Spleen (tissue), 11 donors: ENCODE measurements around the gene SAMD14. TPM values are rescaled to one million over a fixed set of nuclear protein-coding genes. Genes with fewer than 3 reads are reported as not detected.
A peak's percentile ranks its signal among the peaks of the same experiment; 100 is the strongest.

Experiments used
- DNase-seq: peaks from one replicate; pipeline ENCODE4 v3.0.0-alpha.2; 2020
- H3K27ac ChIP-seq, 8 donors: fragments of 200-600 bp; sonication (generic) in 7 of 8; 1 replicate in 4 of 8; 2 replicates in 4 of 8; pipeline versions ENCODE4 v1.5.0 to v1.8.0; 2016 to 2021; ENCODE audit warnings: inconsistent platforms in 4 of 8, mild to moderate bottlenecking in 4 of 8, moderate library complexity in 1 of 8
- H3K27me3 ChIP-seq, 7 donors: fragments of 200-600 bp; sonication (generic) in 6 of 7; replicated peaks in 1 of 7; 1 replicate in 4 of 7; 2 replicates in 3 of 7; pipeline versions ENCODE4 v1.5.0 to v1.8.0; 2016 to 2021; ENCODE audit warnings: inconsistent platforms in 3 of 7, mild to moderate bottlenecking in 1 of 7
- H3K36me3 ChIP-seq, 6 donors: fragments of 200-600 bp; sonication (generic) in 5 of 6; 1 replicate in 4 of 6; 2 replicates in 2 of 6; pipeline versions ENCODE4 v1.5.0 to v1.8.0; 2016 to 2021; ENCODE audit warnings: inconsistent platforms in 2 of 6
- H3K4me1 ChIP-seq, 6 donors: fragments of 200-600 bp; sonication (generic) in 5 of 6; 1 replicate in 3 of 6; 2 replicates in 3 of 6; pipeline versions ENCODE4 v1.5.0 to v1.8.0; 2016 to 2021; ENCODE audit warnings: inconsistent platforms in 3 of 6
- H3K4me3 ChIP-seq, 8 donors: fragments of 200-600 bp; sonication (generic) in 7 of 8; 1 replicate in 4 of 8; 2 replicates in 4 of 8; pipeline versions ENCODE4 v1.5.0 to v1.8.0; 2016 to 2021; ENCODE audit warnings: inconsistent platforms in 4 of 8, mild to moderate bottlenecking in 4 of 8, moderate library complexity in 2 of 8
- H3K9me3 ChIP-seq, 8 donors: fragments of 200-600 bp; sonication (generic) in 7 of 8; 1 replicate in 4 of 8; 2 replicates in 4 of 8; pipeline versions ENCODE4 v1.5.0 to v1.8.0; 2016 to 2021; ENCODE audit warnings: inconsistent platforms in 4 of 8
- CTCF ChIP-seq, 11 experiments: fragments of 200-600 bp in 7 of 11; fragments of 450-650 bp in 4 of 11; sonication (generic) in 4 of 11; IDR thresholded peaks in 8 of 11; conservative IDR thresholded peaks in 3 of 11; 1 replicate in 7 of 11; 2 replicates in 4 of 11; pipeline versions ENCODE4 v1.4.0 to v1.8.0; 2016 to 2021; ENCODE audit warnings: antibody characterized with exemption in 11 of 11, inconsistent platforms in 4 of 11, mild to moderate bottlenecking in 1 of 11
- POLR2A ChIP-seq, 3 donors: fragments of 450-650 bp; IDR thresholded peaks; one replicate each; pipeline ENCODE4 v1.5.1; 2017; ENCODE audit warnings: antibody characterized with exemption in 3 of 3, mild to moderate bottlenecking in 1 of 3
- POLR2AphosphoS5 ChIP-seq, 3 donors: sonication (generic); formaldehyde crosslinking; IDR thresholded peaks; one replicate each; pipeline ENCODE4 v1.5.1; 2017; ENCODE audit warnings: antibody characterized with exemption in 3 of 3
- WGBS, 5 donors: extraction: QIAGEN DNeasy Blood & Tissue Kit in 3 of 5; methylation state at CpG; one replicate each; pipeline versions ENCODE4 v1.1.5 to v1.1.7; 2013 to 2018; 5-methylcytosine and 5-hydroxymethylcytosine counted together
- intact Hi-C: fragments of 100-400 bp; cut with DNase I; formaldehyde crosslinking; loops from one replicate; pipeline ENCODE4 v1.15.0; 2023; ENCODE audit warnings: low total_unique reads
- polyA plus RNA-seq, 3 donors: library from polyadenylated mRNA; stranded (reverse); fragments of 200-250 nt; gene quantifications; one replicate each; pipeline ENCODE4 v1.2.1, GENCODE V29; 2013
- total RNA-seq, 7 donors: library from RNA; depleted of rRNA in 3 of 7; stranded (reverse); fragments of >200 nt in 3 of 7; fragmentation: NEBNext Ultra II Directional in 4 of 7; extraction: Animal tissue kit (Norgen Biotek cat#: 25700) in 4 of 7; gene quantifications; one replicate each; pipeline versions ENCODE4 v1.1.0 to v1.2.1, GENCODE V29; 2016 to 2021
- donor health status: healthy with polysubstance abuse.
- donor health status: DM: no; HTN: no; CAD: no; lungs with moderate emphysema.
- donor health status: DM: no; HTN: no; CAD: no.
- donor health status: Bipolar disorder and iron deficiency.
- donor health status: healthy.
- donor health status: DM: no; HTN: no; CAD: no.
- donor health status: DM: yes; HTN: yes; CAD: no.

The SAMD14 gene
- total and polyA plus RNA-seq, 10 donors = 1.1 to 7.5 (median 2.1) TPM

- peaks cover 14 to 59% (median 33%) of the 10 kb centered on the region in 6 donors for H3K4me1 ChIP-seq
These were observed 33.9 kb downstream of the SAMD14 start for GRCh38 chr17:50096092-50096491.

GRCh38 chr17:50095626-50096037 is 34.3 kb downstream of the SAMD14 start:
- H3K9me3 ChIP-seq = no peaks in the 10 kb centered on the region
- peak overlapping the region; percentile 78 to 98 (median 89) for H3K4me3 ChIP-seq
- DNase-seq = no peak
- H3K4me1 ChIP-seq = peaks cover 14 to 54% (median 31%) of the 10 kb centered on the region in 6 donors
- WGBS, 5 donors = 1 to 2% (median 1%) methylated on average over 12 of the region's 12 CpGs
- intact Hi-C loops = no loop called here
- no peak for TF ChIP-seq POLR2A (IDR thresholded peaks at IDR 0.05)
- no peak for TF ChIP-seq POLR2AphosphoS5 (IDR thresholded peaks at IDR 0.05)
- TF ChIP-seq CTCF (IDR thresholded peaks at IDR 0.05 in 8 of 11, conservative IDR thresholded peaks at IDR 0.05 in 3 of 11) = no peak
- no peaks in the 10 kb centered on the region for H3K27me3 ChIP-seq
- H3K36me3 ChIP-seq = peaks cover 0 to 38% (median 17%) of the 10 kb centered on the region in 6 donors
- H3K27ac ChIP-seq = peak overlapping the region; percentile 71 to 90 (median 82)

More at GRCh38 chr17:50096092-50096491, 33.9 kb downstream of the SAMD14 start:
- 31 to 70% (median 44%) methylated on average over 2 to 6 of the region's 6 CpGs for WGBS, 5 donors
- Histone ChIP-seq H3K36me3 (peaks cover 0 to 43% (median 21%) of the 10 kb centered on the region in 6 donors), H3K27me3 (no peaks in the 10 kb centered on the region), H3K27ac (peak overlapping the region in 6 of 8 donors; percentile 74 to 90 (median 85)), H3K4me3 (peak overlapping the region; percentile 78 to 98 (median 89)), H3K9me3 (no peaks in the 10 kb centered on the region)
- no peak for DNase-seq
- TF ChIP-seq POLR2A (IDR thresholded peaks at IDR 0.05) = no peak
- TF ChIP-seq CTCF (IDR thresholded peaks at IDR 0.05 in 8 of 11, conservative IDR thresholded peaks at IDR 0.05 in 3 of 11) = no peak
- no peak for TF ChIP-seq POLR2AphosphoS5 (IDR thresholded peaks at IDR 0.05)
- intact Hi-C loops = no loop called here

- Histone ChIP-seq H3K27me3 (no peaks in the 10 kb centered on the region), H3K27ac (peak within 1 kb of the TSS; percentile 73 to 90 (median 82)), H3K36me3 (peaks cover 0 to 36% (median 14%) of the 10 kb centered on the region in 6 donors), H3K9me3 (no peaks in the 10 kb centered on the region), H3K4me1 (peaks cover 14 to 49% (median 28%) of the 10 kb centered on the region in 6 donors), H3K4me3 (peak within 1 kb of the TSS; percentile 78 to 98 (median 89))
- TF ChIP-seq CTCF (IDR thresholded peaks at IDR 0.05 in 8 of 11, conservative IDR thresholded peaks at IDR 0.05 in 3 of 11) (peak in 4 of 11 experiments; percentile 23 to 48 (median 39)), POLR2AphosphoS5 (IDR thresholded peaks at IDR 0.05) (peak; percentile 72 to 91 (median 91)), POLR2A (IDR thresholded peaks at IDR 0.05) (no peak)
- peak; percentile 98 for DNase-seq
- WGBS, 5 donors = 0 to 1% (median 1%) methylated on average over 33 to 68 of the region's 68 CpGs
- intact Hi-C loops = no loop called here
These were observed 35.0 kb downstream of the SAMD14 start, which contains the start of gene PDK2 for GRCh38 chr17:50094753-50095619. TSS of gene PDK2 (plus strand) at chr17:50095351. CDS start at chr17:50095436, 85 bp downstream.
